ENCODE data around the gene ATF7. TPM values are rescaled to one million over a fixed set of nuclear protein-coding genes. Genes with fewer than 3 reads are reported as not detected.

The ATF7 gene
- total and polyA plus RNA-seq, 9 of the 15 experiments (the other 6 are each of a cell fraction or from before 2014, with no cell fraction given) = 10.6 to 30.4 (median 20.7) TPM

- TF ChIP-seq, protein P1, sequence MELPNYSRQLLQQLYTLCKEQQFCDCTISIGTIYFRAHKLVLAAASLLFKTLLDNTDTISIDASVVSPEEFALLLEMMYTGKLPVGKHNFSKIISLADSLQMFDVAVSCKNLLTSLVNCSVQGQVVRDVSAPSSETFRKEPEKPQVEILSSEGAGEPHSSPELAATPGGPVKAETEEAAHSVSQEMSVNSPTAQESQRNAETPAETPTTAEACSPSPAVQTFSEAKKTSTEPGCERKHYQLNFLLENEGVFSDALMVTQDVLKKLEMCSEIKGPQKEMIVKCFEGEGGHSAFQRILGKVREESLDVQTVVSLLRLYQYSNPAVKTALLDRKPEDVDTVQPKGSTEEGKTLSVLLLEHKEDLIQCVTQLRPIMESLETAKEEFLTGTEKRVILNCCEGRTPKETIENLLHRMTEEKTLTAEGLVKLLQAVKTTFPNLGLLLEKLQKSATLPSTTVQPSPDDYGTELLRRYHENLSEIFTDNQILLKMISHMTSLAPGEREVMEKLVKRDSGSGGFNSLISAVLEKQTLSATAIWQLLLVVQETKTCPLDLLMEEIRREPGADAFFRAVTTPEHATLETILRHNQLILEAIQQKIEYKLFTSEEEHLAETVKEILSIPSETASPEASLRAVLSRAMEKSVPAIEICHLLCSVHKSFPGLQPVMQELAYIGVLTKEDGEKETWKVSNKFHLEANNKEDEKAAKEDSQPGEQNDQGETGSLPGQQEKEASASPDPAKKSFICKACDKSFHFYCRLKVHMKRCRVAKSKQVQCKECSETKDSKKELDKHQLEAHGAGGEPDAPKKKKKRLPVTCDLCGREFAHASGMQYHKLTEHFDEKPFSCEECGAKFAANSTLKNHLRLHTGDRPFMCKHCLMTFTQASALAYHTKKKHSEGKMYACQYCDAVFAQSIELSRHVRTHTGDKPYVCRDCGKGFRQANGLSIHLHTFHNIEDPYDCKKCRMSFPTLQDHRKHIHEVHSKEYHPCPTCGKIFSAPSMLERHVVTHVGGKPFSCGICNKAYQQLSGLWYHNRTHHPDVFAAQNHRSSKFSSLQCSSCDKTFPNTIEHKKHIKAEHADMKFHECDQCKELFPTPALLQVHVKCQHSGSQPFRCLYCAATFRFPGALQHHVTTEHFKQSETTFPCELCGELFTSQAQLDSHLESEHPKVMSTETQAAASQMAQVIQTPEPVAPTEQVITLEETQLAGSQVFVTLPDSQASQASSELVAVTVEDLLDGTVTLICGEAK (IDR thresholded peaks at IDR 0.05) = no peak
- TF ChIP-seq, protein P1 (CRISPR knock-in tag; IDR thresholded peaks at IDR 0.05) = no peak
- TF ChIP-seq MXI1 (IDR thresholded peaks at IDR 0.05; ENCODE audit: low read depth, low read length) (no peak; the same call in 1 of the 2 replicates), MAX (CRISPR knock-in tag; IDR thresholded peaks at IDR 0.05) (peak; percentile 86), FOXK1 (CRISPR knock-in tag; IDR thresholded peaks at IDR 0.05; ENCODE audit: borderline replicate concordance) (0 out of 2 replicates have a peak, but pooled peaks have one; percentile 72), JUND (IDR thresholded peaks at IDR 0.05; ENCODE audit: borderline replicate concordance, low read depth, low read length) (peak; percentile 57), JUND (tag; IDR thresholded peaks at IDR 0.05; ENCODE audit: borderline replicate concordance, low read depth, low read length) (peak; percentile 67; the same call in 1 of the 3 replicates), TEAD1 (CRISPR knock-in tag; IDR thresholded peaks at IDR 0.05) (peak; percentile 66 to 80; a peak in 2 of 4 replicates), CEBPB (tag; IDR thresholded peaks at IDR 0.05) (no peak), NBN (IDR thresholded peaks at IDR 0.05; ENCODE audit: low read depth) (no peak), TAF7 (tag; IDR thresholded peaks at IDR 0.05) (peak; percentile 51)
- TF ChIP-seq, protein P2, sequence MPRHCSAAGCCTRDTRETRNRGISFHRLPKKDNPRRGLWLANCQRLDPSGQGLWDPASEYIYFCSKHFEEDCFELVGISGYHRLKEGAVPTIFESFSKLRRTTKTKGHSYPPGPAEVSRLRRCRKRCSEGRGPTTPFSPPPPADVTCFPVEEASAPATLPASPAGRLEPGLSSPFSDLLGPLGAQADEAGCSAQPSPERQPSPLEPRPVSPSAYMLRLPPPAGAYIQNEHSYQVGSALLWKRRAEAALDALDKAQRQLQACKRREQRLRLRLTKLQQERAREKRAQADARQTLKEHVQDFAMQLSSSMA (CRISPR knock-in tag; IDR thresholded peaks at IDR 0.05) = no peak
These were observed 125.2 kb downstream of the ATF7 start, which contains the start of gene TARBP2 (continued) for GRCh38 chr12:53500776-53501614.

All from K562 (cell line).